NOMO-1 treated with dmso at 0.1 percent for 144 hours (cell line): ENCODE results near the gene SGMS1.
"Not testable (repeated sequence)": the region's sequence is repeated elsewhere in the genome, so short reads cannot be mapped to it uniquely, and the experiment has no call there.

ENCODE experiments used
- DNase-seq: peaks from one replicate; lab custom pipeline; 2025; ENCODE audit not compliant: unreplicated experiment; lab: John Stamatoyannopoulos, UW

SGMS1 gene

DNA sequence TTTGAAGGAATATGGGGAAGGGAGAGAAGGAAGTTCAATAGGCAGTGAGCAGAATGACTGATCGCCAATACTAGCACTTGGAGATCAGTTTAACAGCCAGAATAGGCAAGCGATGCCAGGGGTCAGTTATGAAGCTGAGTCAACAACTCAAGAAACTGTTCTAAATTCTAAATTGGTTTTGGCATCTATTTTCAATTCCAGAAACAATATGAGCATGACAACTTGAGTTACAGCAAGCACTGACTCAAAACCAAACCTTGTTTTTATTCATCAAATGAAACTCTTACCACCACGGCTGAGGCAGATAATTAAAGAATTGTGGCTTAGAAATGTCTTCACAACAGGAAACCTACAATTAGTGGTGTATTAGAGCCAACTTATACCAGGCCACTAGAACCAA is 192.0 kb downstream of the SGMS1 start:
- DNase-seq, result peak; percentile 55

DNA sequence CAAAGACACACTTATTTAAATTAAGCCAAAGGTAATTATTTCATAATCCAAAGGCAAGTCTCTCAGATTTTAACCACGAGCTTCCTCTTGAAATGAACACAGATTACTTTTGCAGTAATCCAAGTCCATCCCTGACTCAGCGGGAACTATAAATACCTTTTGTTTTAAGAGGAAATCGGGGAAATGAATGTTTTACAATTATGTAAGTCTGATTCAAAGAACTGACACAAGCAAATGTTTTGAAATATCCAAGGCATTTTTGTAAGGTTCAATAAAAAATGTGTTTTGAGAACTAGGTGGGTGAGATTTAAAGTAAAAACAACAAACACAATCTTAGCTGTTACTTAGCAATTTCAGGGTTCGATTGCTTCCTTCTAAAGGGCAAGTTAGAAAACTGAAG is 192.6 kb downstream of the SGMS1 start:
- DNase-seq, result peak; percentile 30

DNA sequence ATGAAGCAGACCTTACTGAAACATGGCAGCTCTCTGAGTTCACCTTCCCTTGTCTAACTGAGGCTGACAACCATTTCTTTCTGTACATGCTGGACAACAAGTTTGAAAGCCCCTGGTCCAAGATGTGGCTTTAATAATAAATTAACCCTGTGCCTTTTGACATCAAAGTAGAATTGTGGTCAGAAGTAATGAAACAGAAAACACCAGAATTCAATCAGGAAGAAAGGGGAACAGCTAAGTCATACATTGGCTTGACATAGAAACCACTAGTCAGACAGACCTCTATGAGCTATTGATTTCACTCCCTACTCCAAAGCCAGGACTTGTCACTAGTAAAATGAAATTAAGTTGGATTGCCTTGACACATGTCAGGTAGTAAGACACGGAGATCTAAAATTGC is 197.3 kb downstream of the SGMS1 start:
- DNase-seq, result no peak

GRCh38 chr10:50425215-50425614 is 198.5 kb downstream of the SGMS1 start:
- DNase-seq, result not testable (repeated sequence)

DNA sequence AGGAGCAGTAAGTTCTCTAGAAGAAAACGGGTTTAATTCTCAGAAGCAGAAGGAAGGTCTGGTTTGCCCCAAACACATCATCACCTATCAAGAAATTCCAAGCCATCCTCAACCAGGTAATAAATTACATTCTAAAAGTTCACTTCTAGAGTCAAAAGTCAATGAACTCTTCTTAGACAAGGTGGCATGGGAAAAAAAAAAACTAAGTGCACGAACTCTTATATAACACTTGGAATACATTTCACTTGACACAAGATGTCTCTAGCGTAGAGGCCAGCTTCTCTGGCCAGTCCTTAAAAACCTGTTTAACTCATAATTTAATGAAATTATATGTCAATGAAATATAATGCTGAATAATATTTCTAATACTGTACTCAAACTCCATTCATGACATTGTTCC is 200.3 kb downstream of the SGMS1 start:
- DNase-seq, result no peak

DNA sequence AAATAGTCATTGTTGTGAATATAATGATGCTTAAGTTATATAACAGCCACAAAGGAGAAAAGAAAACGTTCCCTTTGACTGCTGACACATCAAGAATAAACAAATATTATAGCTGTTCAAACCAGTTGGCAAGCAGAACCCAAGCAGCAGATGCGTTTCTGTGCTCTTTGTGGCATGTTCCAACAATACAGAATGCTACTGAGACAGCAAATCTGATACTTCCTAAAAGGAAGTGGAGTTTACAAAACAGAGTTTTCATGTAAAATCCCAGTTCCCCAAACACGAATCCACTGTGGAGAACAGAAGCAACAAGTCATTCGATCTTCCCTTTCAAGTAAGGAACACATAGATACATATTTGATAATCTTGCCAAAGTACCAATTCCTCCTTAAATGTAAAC is 201.5 kb downstream of the SGMS1 start:
- DNase-seq, result no peak

DNA sequence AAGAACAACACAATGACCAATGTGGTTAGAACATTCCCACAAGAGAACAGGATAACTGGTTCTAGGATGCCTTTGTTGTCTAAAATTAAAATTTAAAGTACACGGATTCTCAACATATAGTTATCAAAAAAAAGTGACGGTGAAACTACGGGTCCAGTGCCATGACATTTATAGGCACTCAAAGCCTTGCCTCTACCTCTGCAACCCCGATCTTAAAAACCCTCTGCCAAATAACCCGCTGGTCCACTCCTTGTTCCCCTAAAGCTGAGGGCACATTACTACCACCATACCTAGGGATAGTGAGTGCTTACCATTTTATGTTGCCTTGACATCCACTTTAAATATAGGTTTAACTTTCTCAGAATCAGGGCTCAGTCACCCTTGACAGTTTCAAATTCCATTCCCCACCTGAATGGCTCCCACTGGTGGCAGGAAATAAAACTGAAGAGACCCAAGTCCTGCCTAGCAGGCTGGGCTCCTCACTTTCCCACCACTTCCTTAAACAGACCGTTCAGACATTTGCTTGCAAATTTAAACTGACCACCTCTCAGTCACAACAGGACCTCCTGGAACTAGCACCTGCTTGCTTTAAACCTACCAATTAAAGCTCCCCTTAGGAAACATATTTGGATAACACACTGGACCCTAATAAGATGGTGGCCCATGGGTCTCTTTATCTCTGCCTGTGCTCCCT is 202.6 kb downstream of the SGMS1 start:
- peak; percentile 56 for DNase-seq

- no peak for DNase-seq
These were observed 203.6 kb downstream of the SGMS1 start for GRCh38 chr10:50420196-50420595.

DNA sequence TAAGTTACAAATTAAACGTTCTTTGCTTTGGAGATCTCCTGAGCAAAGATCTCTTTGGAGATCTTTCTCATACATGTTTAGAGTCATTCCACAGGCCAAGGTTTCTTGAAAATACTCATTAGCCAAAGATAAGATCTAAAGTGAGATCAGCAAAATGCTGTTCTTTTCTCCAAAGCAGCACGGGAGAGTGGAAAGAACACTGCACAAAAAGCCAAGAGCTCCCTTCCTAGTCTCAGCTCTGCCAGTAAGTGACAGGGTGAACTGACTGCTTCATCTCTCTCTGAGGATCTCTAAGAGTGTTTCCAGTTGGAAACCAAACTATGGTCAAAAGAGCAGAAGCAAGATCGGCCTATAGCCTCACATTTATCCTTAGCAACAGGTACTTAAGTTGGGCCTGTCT is 204.0 kb downstream of the SGMS1 start:
- no peak for DNase-seq

DNA sequence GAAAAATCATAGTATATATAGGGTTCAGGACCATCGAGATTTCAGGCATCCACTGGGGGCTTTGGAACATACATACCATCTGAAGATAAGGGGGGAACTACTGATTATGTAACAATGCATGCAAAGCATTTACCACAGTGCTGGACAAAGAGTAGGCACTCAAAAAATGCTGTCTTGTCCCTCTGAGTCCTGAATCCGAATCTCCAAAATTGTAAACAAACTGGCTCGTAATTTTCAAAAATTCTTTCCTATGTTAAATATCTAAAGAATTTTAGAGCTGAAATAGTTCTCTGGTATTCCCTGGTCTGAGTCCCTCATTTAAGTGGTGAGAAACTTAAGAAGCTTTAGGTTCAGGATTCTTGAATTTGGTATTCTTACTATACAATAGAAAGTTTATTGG is 204.7 kb downstream of the SGMS1 start:
- no peak for DNase-seq

DNA sequence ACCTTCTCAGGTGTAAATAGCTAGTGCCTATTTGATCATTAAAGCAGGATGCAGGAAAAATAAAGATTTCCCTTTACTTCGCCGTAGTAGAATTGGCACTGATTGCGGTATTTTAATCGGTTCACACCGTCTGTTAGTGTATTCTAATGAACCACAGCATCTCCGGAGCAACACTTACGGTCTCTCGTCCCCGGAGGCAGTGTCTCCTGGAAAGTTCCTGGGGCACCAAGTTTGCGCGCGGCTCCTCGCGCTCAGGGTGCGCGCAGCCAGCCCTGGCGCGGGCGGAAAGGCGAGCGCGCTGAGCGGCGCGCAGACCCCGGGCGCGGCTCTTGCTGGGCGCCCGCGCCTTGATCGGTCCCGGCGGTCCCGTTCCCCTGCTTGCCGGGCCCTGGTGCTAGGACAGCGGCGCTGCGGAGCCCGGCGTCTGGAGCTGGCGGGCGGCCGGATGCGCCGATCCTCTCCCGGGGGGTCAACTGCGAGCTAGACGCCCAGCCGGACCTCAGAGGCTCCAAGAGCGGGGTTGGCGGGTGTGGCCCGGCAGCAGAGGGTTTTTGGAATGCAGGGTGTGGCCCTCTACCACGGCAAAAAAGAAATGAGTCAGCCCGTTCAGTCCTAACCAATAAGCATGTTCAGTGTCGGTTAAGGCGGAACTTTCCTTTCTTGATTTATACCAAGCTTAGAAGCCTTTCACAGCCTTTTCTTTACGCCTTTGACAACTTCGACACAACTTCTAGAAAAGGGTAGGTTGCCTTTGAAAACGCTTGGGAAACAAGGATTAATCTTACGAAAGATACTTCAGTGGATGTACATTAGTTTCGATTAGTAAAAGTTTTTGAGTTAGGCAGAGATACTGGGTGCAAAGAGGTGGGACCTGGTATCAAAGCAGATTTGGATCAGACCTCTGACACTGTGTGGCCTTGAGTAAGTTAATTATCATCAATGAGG is 205.6 kb downstream of the SGMS1 start:
- peak; percentile 68 for DNase-seq

DNA sequence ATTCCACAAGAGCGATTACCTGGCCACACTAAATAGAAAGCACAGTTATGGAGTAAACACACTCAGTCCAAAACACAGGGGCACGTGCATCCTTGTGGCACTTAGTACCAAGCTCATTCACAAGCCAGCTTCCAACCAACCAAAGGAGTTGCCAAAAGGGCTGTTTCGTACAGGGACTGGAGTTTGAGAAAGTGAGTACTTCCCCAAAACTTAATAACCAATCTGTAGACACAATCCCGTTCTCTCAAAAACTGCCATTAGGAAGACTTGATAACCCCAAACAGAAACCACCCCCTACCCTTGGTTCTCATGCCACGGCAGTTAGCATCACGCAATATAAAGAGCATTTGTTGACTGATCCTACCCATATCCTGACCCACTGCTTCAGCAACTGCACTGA is 206.3 kb downstream of the SGMS1 start:
- DNase-seq, result no peak

- DNase-seq, result no peak
These were observed 206.9 kb downstream of the SGMS1 start for GRCh38 chr10:50416881-50417280.

DNA sequence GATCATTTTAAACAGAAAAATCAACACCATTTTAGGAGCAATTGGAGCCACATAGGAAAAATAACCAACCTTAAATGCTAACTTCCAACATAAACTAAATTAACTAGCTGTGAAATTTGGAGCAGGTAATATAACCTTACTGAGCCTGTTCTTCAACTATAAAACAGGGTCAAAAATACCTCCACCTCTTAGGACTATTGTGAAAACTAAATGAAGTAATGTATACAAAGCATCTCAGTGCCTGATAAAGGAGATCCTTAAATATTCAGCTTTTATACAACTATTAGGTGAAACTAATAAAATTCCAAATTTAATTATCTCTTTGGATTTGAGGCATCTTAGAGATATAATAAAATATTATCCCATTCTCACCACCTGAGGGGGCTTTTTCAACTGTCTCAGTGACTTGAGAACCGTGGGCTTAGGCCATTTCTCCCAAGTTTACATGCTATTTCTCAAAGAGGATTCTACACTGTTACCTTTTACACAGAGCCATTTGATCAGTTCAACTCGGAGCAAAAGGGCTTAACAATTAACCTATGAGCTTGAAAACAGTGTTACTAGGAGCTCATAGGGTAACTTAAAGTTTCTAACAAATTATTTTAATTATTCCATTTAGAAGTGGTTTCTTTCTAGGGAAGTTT is 207.5 kb downstream of the SGMS1 start:
- no peak for DNase-seq

GRCh38 chr10:50415292-50415691 is 208.5 kb downstream of the SGMS1 start:
- DNase-seq, result no peak

GRCh38 chr10:50410066-50410811 is 213.5 kb downstream of the SGMS1 start:
- no peak for DNase-seq

DNA sequence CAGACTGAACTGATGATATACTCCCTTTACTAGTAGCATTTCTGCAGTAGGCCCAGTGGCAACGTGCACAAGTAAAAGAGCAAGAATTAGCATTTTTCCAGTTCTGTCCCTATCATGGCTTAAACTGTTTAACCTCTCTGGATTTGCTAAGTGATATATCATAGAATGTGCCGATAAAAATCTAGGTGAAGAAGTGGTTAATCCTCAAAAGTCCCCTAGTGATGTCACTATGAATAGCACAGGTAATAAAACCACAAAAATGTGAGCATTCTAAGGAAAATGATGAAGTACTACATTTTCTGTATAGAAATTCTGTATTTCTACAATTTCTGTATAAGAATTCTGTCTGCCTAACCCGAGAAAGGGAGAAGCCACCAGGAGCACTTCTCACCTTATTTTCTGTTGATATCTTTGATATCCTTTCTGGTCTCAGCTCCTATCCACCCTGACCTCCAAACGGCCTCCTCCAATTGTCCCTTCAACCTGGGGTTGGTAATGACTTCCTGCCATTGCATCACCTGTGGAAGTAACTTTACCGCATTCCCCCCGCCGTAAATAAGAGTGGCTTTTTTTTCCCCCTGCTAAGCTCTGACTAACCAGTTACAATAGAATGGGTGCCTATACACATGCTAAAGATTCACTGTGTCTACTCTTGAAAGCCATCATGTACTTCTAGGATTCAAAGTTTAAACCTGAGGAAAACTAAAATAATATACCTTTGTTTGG is 216.5 kb downstream of the SGMS1 start:
- no peak for DNase-seq

DNA sequence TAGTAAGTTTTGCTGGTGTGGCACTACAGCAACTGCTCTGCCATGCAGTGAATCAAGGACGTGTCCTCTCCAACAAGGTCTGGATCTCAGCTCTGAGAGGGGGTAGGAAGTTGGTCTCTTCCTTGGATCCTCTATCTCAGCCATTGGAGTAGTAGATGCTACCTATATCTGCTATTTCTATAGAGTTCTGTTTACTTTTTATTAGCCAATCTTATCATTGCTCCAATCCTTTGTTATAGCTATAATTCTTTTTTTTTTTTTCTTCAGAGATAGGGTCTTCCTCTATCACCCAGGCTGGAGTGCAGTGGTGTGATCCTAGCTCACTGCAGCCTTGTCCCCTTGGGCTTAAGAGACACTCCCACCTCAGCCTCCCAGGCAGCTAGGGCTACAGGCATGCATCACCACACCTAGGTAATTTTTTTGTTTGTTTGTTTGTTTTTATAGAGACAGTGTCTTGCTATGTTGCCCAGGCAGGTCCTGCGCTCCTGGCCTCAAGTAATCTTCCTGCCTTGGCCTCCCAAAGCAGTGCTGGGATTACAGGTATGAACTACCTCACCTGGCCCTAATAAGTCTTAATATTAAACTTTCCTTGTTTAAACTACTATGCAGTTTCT is 217.2 kb downstream of the SGMS1 start:
- no peak for DNase-seq

GRCh38 chr10:50405723-50406122 is 218.0 kb downstream of the SGMS1 start:
- DNase-seq, result no peak
